ENCODE results near the gene SLFN12L.
"Not testable (repeated sequence)": the region's sequence is repeated elsewhere in the genome, so short reads cannot be mapped to it uniquely, and the experiment has no call there.

Gene SLFN12L

GRCh38 chr17:35542990-35543389 lies 5.5 kb upstream of the SLFN12L start:
- no peak for DNase-seq (ENCODE audit: low read depth, low spot score)

DNA sequence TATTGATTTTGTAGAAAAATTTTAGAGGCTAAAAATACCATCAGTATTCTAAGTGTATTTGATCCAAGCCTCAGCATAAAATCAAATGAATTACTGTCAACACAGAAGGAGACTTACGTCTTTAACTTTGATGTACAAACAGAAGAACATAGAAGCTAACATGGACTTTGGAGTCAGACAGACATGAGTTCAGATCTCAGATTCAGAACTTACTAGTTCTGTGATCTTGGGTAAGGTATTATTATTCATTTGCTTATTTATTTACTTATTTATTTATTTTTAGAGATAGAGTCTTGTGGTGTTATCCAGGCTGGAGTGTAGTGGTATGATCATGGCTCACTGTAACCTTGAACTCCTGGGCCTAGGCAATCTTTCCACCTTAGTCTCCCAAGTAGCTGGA lies 4.0 kb upstream of the SLFN12L start:
- DNase-seq (ENCODE audit: low read depth, low spot score) = no peak

GRCh38 chr17:35540589-35541404 lies 3.3 kb upstream of the SLFN12L start:
- no peak for DNase-seq (ENCODE audit: low read depth, low spot score)

DNA sequence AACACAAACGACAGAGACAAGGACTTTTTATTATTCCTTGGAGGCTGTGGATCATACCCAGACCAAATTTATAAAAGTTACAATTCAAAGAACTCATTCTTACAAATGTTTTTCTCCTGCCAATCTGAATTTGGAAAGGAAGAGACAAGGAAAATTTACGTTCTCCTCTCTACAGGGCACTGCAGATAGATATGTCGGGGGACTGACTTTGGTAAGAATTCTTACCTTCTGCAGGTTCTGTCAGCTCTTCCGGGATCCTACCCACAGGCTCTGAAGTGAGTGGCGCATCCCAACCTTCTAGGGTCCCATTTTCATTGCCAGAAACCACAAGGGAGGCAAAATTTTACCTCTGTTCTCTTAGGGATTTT lies 2.2 kb upstream of the SLFN12L start:
- no peak for DNase-seq (ENCODE audit: low read depth, low spot score)

DNA sequence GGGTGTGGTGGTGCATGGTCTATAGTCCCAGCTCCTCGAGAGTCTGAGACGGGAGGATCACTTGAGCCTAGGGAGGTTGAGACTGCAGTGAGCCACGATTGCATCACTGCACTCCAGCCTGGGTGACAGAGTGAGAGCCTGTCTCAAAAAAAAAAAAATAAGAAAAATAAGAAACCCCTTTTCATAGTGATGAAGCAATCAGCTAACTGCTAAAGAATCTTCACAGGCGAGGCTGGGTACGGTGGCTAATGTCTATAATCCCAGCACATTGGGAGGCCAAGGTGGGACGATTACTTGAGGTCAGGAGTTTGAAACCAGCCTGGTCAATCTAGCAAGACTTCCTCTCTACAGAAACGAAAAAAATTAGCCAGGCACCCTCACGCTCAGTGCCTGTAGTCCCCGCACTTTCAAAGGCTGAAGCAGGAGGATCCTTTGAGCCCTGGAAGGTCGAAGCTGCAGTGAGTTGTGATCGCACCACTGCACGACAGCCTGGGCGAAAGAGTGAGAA lies 760 bp downstream of the SLFN12L start:
- DNase-seq (ENCODE audit: low read depth, low spot score) = no peak

GRCh38 chr17:35535406-35535805 lies 2.1 kb downstream of the SLFN12L start:
- not testable (repeated sequence) for DNase-seq (ENCODE audit: low read depth, low spot score)

DNA sequence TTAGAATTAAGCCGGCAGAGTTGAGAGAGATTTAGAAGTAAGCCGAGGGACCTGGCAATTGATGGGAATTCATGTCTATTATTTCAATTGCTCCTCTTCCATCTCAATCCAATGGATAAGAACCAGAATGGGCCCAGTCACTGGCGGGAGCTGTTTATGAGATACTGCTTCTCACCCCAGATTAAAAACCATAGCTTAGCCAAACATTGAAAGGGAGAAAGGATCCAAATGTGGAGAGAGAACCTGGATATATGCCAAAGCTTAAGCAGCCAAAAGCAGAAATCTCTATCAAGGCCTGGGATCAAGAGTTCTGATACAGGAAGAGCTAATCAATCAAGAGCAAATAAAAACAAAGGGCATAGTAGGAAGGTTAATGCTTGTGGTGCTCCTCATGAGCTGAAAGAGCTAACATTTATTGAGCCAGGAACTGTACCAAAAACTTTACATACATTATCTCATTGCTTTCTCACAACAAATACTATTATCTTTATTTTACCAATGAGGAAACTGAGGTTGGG lies 2.8 kb downstream of the SLFN12L start:
- DNase-seq (ENCODE audit: low read depth, low spot score) = no peak

- no peak for DNase-seq (ENCODE audit: low read depth, low spot score)
These were observed 6.3 kb downstream of the SLFN12L start for GRCh38 chr17:35531160-35531559.

DNA sequence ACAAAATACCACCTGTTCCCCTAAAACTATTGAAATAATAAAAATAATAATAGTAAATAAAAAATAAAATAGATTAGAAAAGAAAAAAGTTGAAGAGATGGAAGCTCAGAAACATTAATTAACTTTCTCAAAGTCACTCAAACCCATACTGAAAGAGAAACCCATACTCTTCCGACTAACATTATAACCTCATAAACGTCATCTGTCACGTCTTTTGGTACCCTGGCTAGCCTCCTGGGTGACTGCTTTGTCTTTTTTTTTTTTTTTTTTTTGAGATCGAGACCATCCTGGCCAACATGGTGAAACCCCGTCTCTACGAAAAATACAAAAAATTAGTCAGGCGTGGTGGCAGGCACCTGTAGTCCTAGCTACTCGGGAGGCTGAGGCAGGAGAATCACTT lies 7.6 kb downstream of the SLFN12L start:
- DNase-seq (ENCODE audit: low read depth, low spot score) = no peak

GRCh38 chr17:35529326-35529725 lies 8.2 kb downstream of the SLFN12L start:
- not testable (repeated sequence) for DNase-seq (ENCODE audit: low read depth, low spot score)

DNA sequence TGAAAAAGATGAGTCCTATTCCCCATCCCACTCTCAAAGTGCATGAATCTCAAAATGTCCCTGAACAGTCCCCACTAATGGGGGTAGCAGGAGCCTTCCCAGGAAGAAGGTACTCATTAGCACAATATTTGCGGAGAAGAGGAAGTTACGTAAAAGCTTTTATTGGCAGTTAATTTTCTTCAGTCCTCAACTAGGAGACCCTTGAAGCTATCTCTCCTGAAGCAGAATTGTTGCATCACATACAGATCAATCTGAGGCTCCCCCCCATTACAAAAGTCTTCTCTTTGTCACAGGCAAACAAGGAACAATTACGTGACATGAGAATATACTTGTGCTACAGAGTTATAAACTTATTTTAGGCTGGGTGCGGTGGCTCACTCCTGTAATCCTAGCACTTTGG lies 14.2 kb downstream of the SLFN12L start:
- DNase-seq (ENCODE audit: low read depth, low spot score) = no peak

DNA sequence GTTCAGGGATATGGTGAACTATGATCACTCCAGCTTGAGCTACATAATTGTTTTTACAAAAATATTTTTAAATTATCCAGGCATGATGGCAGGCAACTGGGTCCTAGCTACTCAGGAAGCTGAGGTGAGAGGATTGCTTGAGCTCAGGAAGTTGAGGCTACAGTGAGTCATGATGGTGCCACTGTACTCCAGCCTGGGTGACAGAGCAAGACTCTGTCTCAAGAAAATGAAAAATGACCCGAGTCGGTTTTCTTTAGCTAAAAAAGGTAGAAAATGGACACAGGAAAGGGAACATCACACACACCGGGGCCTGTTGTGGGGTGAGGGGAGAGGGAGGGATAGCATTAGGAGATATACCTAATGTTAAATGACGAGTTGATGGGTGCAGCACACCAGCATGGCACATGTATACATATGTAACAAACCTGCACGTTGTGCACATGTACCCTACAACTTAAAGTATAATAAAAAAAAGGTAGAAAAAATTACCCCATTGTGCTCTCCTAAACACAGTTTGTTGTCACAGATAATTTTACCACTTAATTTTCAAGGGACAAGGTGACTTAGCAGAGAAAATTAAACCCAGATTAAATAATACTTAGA lies 15.7 kb downstream of the SLFN12L start:
- not testable (repeated sequence) for DNase-seq (ENCODE audit: low read depth, low spot score)

- DNase-seq (ENCODE audit: low read depth, low spot score) = no peak
These were observed 16.3 kb downstream of the SLFN12L start for GRCh38 chr17:35521150-35521549.

DNA sequence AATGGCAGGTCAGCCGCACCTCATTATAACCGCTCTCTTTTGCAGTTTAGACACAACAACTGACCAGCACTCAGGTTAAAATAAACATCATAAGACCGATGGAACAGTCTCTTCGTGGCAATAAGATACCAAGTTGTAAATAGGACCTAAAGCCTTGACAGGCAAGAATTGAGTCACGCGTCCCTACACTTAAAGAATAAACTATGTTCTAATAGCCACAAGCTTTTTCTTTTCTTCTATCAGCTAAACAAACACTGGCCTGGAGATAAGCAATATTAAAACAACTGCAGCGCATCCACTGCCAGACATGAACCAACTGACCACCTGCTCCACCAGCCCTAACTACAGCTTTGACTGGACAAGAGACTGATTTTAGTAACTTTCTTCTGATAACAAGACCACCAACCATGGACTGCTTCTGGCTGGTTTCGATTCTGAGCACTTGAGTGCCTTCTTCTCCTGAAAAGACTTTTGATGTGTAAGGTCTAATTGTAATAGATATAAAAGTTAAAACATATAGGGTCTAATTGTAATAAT lies 17.5 kb downstream of the SLFN12L start:
- no peak for DNase-seq (ENCODE audit: low read depth, low spot score)

DNA sequence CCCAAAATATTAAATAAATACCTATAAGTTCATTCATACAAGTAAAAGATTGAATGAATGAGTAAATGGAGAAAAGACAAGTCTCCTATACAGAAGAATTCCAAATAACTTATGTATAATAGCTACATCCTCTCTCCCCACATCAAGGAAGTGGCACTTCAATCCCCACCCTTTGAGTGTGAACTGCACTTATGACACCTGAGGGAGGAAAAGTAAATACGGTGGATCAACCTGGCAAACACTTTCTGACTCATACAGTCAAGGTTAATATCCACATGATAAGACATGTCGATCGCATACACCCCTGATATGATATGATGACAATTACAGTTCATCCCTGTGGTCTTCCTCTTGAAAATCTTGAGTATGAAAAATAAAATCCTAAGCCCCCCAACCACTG lies 18.0 kb downstream of the SLFN12L start:
- no peak for DNase-seq (ENCODE audit: low read depth, low spot score)

DNA sequence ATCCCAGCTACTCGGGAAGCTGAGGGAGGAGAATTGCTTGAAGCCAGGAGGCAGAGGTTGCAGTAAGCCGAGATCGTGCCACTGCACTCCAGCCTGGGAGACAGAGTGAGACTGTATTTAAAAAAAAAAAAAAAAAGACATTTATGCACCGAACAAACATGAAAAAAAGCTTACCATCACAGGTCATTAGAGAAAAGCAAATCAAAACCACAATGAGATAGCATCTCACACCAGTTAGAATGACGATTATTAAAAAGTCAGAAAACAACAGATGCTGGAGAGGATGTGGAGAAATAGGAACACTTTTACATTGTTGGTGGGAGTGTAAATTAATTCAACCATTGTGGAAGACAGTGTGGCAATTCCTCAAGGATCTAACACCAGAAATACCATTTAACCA lies 19.0 kb downstream of the SLFN12L start:
- not testable (repeated sequence) for DNase-seq (ENCODE audit: low read depth, low spot score)

- no peak for DNase-seq (ENCODE audit: low read depth, low spot score)
These were observed 22.5 kb downstream of the SLFN12L start for GRCh38 chr17:35515027-35515426.

DNA sequence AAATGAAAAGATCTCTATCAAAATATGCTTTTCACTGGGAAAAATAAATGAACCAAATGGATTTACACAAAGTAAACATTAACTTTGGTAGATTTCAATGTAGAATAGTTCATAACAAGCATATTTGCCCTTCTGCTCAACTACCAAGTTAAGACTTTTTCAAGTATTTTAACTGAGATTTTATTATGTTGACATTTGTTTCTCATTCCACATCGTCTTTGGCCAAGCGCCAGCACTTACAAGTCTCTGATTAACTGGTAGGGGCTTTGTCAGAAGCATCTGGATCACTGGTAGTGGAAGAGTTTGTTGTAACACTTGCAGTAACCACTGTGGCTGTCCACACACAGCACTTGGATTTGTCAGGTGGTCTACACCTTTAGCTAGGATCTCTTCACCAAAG lies 22.9 kb downstream of the SLFN12L start:
- no peak for DNase-seq (ENCODE audit: low read depth, low spot score)

GRCh38 chr17:35510052-35510451 lies 27.4 kb downstream of the SLFN12L start:
- DNase-seq (ENCODE audit: low read depth, low spot score) = no peak

- not testable (repeated sequence) for DNase-seq (ENCODE audit: low read depth, low spot score)
These were observed 29.8 kb downstream of the SLFN12L start for GRCh38 chr17:35507714-35508113.

GRCh38 chr17:35499548-35499947 lies 37.9 kb downstream of the SLFN12L start:
- no peak for DNase-seq (ENCODE audit: low read depth, low spot score)

GRCh38 chr17:35498448-35499178 lies 38.9 kb downstream of the SLFN12L start:
- DNase-seq (ENCODE audit: low read depth, low spot score) = no peak

Measured in ELF-1 (cell line).